ENCODE results near the gene RFWD3.

Gene RFWD3

DNA sequence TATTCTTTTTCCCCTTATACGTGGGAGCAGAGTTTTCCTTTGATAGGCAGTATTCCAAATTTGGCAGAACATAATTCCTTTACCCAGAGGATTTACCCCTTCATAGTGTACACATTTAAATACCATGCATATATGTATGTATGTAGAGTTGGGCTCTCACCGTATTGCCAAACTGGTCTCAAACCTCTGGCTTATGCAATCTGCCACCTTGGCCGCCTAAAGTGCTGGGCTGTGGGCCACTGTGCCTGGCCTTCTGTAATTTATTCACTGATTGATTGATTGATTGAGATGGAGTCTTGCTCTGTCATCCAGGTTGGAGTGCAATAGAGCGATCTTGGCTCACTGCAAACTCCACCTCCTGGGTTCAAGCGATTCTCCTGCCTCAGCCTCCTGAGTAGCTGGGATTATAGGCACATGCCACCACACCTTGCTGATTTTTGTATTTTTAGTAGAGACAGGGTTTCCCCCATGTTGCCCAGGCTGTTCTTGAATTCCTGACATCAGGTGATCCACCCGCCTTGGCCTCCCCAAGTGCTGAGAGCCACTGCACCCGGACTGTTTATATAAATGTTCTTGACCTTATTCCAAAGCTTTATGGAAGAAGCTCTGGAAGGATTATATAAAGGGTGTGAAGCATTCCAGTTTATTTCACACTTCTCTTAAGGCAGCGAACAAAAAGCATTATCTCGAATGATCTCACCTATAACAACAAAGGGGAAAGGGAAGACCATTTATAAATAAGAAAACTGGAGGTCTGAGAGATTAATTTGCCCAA is 74.6 kb downstream of the RFWD3 start:
- Histone ChIP-seq H3K9ac (ENCODE audit: low read length) (no peak overlapping the region), H4K5ac (ENCODE audit: low read length) (no peak overlapping the region), H2BK15ac (replicated peaks; ENCODE audit: low read depth) (no peak overlapping the region), H3K36me3 (ENCODE audit: control insufficient read depth, insufficient read depth, low read length) (peaks cover 2% of the 10 kb centered on the region), H3K4me2 (ENCODE audit: low read length) (no peak overlapping the region), H3K27ac (ENCODE audit: low read depth, low read length) (no peak overlapping the region), H2AK5ac (ENCODE audit: low read length) (no peak overlapping the region), H4K8ac (ENCODE audit: low read depth, low read length) (no peak overlapping the region), H2BK120ac (ENCODE audit: low read depth, low read length) (no peak overlapping the region), H3K4me3 (ENCODE audit: low read length) (no peak overlapping the region), H3K18ac (ENCODE audit: low read length) (no peak overlapping the region), H3K79me1 (ENCODE audit: low read length) (peaks cover 8% of the 10 kb centered on the region), H3K23ac (ENCODE audit: low read length) (no peak overlapping the region), H3K4ac (ENCODE audit: low read depth, low read length) (no peak overlapping the region), H3K27me3 (ENCODE audit: insufficient read depth, low read length, poor library complexity) (no peaks in the 10 kb centered on the region), H2BK5ac (ENCODE audit: low read length) (no peak overlapping the region), H3K79me2 (ENCODE audit: control insufficient read depth, insufficient read depth, low read length) (peaks cover 36% of the 10 kb centered on the region), H3K4me1 (ENCODE audit: control insufficient read depth, low read depth, low read length) (no peaks in the 10 kb centered on the region), H3K56ac (ENCODE audit: low read length) (no peak overlapping the region)
- WGBS (ENCODE audit: extremely low coverage, insufficient coverage, low lambda C conversion rate) = no CpG with 5 or more reads among the region's 9 CpGs
- DNase-seq = no peak

DNA sequence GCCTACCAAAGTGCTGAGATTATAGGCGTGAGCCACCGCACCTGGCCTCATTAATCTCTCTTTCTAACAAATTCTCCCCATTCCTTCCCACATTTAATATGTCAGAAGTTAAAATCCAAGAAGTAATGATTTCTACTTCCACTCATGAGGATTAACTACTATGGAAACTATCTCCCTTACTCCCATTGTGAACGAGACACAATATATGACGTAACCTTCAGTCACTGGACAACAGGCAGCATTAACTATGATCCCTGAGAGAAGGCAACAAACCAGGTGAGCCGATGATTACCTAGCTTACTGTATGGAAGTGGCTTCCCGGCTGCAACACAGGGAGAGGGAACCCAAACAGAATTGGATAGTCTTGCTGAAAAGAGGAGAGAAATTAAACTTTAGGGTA is 79.7 kb downstream of the RFWD3 start:
- Histone ChIP-seq H3K36me3 (ENCODE audit: control insufficient read depth, insufficient read depth, low read length) (no peaks in the 10 kb centered on the region), H3K9ac (ENCODE audit: low read length) (no peak overlapping the region), H3K4me1 (ENCODE audit: control insufficient read depth, low read depth, low read length) (no peaks in the 10 kb centered on the region), H3K79me2 (ENCODE audit: control insufficient read depth, insufficient read depth, low read length) (peaks cover 41% of the 10 kb centered on the region), H3K4me3 (ENCODE audit: low read length) (no peak overlapping the region), H3K56ac (ENCODE audit: low read length) (no peak overlapping the region), H2BK120ac (ENCODE audit: low read depth, low read length) (no peak overlapping the region), H4K8ac (ENCODE audit: low read depth, low read length) (no peak overlapping the region), H2BK5ac (ENCODE audit: low read length) (no peak overlapping the region), H3K4ac (ENCODE audit: low read depth, low read length) (no peak overlapping the region), H4K5ac (ENCODE audit: low read length) (no peak overlapping the region), H2AK5ac (ENCODE audit: low read length) (no peak overlapping the region), H3K23ac (ENCODE audit: low read length) (no peak overlapping the region), H3K27ac (ENCODE audit: low read depth, low read length) (no peak overlapping the region), H3K27me3 (ENCODE audit: insufficient read depth, low read length, poor library complexity) (no peaks in the 10 kb centered on the region), H3K4me2 (ENCODE audit: low read length) (no peak overlapping the region), H3K18ac (ENCODE audit: low read length) (no peak overlapping the region), H2BK15ac (replicated peaks; ENCODE audit: low read depth) (no peak overlapping the region), H3K79me1 (ENCODE audit: low read length) (peaks cover 6% of the 10 kb centered on the region)
- no CpG with 5 or more reads among the region's 6 CpGs for WGBS (ENCODE audit: extremely low coverage, insufficient coverage, low lambda C conversion rate)
- no peak for DNase-seq

DNA sequence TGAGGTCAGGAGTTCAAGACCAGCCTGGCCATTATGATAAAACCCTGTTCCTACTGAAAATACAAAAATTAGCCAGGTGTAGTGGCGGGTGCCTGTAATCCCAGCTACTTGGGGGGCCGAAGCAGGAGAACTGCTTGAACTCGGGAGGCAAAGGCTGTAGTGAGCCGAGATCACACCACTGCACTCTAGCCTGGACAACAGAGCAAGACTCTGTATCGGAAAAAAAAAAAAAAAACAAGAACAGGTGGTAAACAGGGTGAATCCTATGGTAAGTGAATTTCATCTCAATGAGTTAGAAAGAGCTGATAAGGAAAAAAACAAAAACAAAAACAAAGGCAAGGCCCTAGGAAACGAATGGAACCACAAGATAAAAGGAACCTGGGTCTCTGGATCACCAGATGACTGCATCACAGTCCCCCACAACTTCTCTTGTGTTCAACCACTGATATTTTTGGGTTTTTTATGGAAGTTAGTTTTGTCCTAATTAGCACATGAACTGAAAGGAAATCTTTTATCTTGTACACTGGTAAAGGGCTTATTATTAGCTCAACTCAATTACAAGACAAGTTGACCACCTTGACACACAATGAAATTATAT is 80.7 kb downstream of the RFWD3 start:
- WGBS (ENCODE audit: extremely low coverage, insufficient coverage, low lambda C conversion rate) = no CpG with 5 or more reads among the region's 6 CpGs
- H3K9ac ChIP-seq (ENCODE audit: low read length) = no peak overlapping the region
- no peak overlapping the region for H3K4me3 ChIP-seq (ENCODE audit: low read length)
- no peak overlapping the region for H2BK120ac ChIP-seq (ENCODE audit: low read depth, low read length)
- H3K79me2 ChIP-seq (ENCODE audit: control insufficient read depth, insufficient read depth, low read length) = peaks cover 41% of the 10 kb centered on the region
- H3K56ac ChIP-seq (ENCODE audit: low read length) = no peak overlapping the region
- H2AK5ac ChIP-seq (ENCODE audit: low read length) = no peak overlapping the region
- no peaks in the 10 kb centered on the region for H3K27me3 ChIP-seq (ENCODE audit: insufficient read depth, low read length, poor library complexity)
- no peak for DNase-seq
- H3K23ac ChIP-seq (ENCODE audit: low read length) = no peak overlapping the region
- no peak overlapping the region for H4K8ac ChIP-seq (ENCODE audit: low read depth, low read length)
- H2BK15ac ChIP-seq (replicated peaks; ENCODE audit: low read depth) = no peak overlapping the region
- H3K36me3 ChIP-seq (ENCODE audit: control insufficient read depth, insufficient read depth, low read length) = no peaks in the 10 kb centered on the region
- no peak overlapping the region for H4K5ac ChIP-seq (ENCODE audit: low read length)
- no peak overlapping the region for H3K18ac ChIP-seq (ENCODE audit: low read length)
- H3K4ac ChIP-seq (ENCODE audit: low read depth, low read length) = no peak overlapping the region
- H3K4me2 ChIP-seq (ENCODE audit: low read length) = no peak overlapping the region
- no peaks in the 10 kb centered on the region for H3K4me1 ChIP-seq (ENCODE audit: control insufficient read depth, low read depth, low read length)
- H3K27ac ChIP-seq (ENCODE audit: low read depth, low read length) = no peak overlapping the region
- H2BK5ac ChIP-seq (ENCODE audit: low read length) = no peak overlapping the region
- H3K79me1 ChIP-seq (ENCODE audit: low read length) = peaks cover 7% of the 10 kb centered on the region

DNA sequence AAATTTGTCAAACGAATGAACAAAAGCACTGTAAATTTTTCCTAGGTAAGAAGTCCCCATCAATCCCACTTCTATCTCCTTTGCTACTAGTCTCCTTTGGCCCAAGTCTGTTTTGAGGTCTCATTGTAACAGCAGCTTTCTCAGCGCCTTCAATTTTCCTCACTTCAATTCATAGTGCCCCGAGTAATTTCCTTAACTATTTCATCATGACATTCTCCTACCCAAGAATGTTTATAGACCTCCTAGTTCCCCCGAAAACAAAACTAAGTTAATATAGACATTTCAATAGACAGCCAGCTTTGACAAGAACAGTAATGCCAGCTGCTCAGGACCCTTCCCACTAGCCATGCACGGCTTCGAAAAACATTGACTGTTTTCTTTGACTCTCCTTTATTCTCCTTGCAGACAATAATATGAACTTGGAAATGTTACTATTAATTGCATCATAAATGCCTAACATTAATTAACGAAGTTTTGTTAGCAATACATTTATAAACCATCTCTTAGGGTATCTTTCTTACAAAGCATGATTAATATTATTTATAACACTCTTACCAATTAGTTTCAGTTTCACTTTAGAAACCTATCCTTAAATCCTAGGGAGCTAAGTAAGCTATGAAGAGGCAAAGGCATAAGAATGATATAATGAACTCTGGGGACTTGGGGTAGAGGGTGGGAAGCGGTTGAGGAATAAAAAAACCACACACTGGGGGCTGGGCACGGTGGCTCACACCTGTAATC is 82.6 kb downstream of the RFWD3 start:
- H3K9ac ChIP-seq (ENCODE audit: low read length) = no peak overlapping the region
- H3K4me2 ChIP-seq (ENCODE audit: low read length) = no peak overlapping the region
- H3K36me3 ChIP-seq (ENCODE audit: control insufficient read depth, insufficient read depth, low read length) = no peaks in the 10 kb centered on the region
- H3K27ac ChIP-seq (ENCODE audit: low read depth, low read length) = no peak overlapping the region
- peaks cover 9% of the 10 kb centered on the region for H3K79me1 ChIP-seq (ENCODE audit: low read length)
- no peak overlapping the region for H3K23ac ChIP-seq (ENCODE audit: low read length)
- WGBS (ENCODE audit: extremely low coverage, insufficient coverage, low lambda C conversion rate) = no CpG with 5 or more reads among the region's 9 CpGs
- H3K27me3 ChIP-seq (ENCODE audit: insufficient read depth, low read length, poor library complexity) = no peaks in the 10 kb centered on the region
- no peak overlapping the region for H2BK15ac ChIP-seq (replicated peaks; ENCODE audit: low read depth)
- H3K79me2 ChIP-seq (ENCODE audit: control insufficient read depth, insufficient read depth, low read length) = peaks cover 41% of the 10 kb centered on the region
- no peaks in the 10 kb centered on the region for H3K4me1 ChIP-seq (ENCODE audit: control insufficient read depth, low read depth, low read length)
- no peak overlapping the region for H3K4ac ChIP-seq (ENCODE audit: low read depth, low read length)
- H2BK120ac ChIP-seq (ENCODE audit: low read depth, low read length) = no peak overlapping the region
- H4K8ac ChIP-seq (ENCODE audit: low read depth, low read length) = no peak overlapping the region
- no peak overlapping the region for H2AK5ac ChIP-seq (ENCODE audit: low read length)
- H3K18ac ChIP-seq (ENCODE audit: low read length) = no peak overlapping the region
- no peak overlapping the region for H3K4me3 ChIP-seq (ENCODE audit: low read length)
- no peak for DNase-seq
- no peak overlapping the region for H3K56ac ChIP-seq (ENCODE audit: low read length)
- H4K5ac ChIP-seq (ENCODE audit: low read length) = no peak overlapping the region
- no peak overlapping the region for H2BK5ac ChIP-seq (ENCODE audit: low read length)

DNA sequence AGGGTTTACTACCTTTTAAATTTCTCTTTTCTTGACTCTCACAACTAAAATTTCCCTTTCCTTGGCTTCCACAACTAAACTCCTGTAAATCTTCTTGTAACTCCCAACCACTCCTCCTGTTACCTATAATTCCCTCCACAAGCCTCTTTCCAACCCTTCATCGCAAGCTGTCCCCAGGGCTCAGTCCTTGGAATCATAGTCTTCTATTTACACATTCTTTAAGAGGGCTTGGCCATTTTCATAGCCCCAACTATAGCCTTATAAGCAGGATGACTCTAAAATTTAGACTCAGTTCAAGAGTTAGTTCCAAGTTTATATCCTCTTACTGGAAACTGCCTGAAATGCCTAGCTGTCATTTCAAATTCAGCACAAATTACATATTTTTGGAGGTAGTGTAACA is 83.7 kb downstream of the RFWD3 start:
- Histone ChIP-seq H3K18ac (ENCODE audit: low read length) (no peak overlapping the region), H2BK15ac (replicated peaks; ENCODE audit: low read depth) (no peak overlapping the region), H3K27me3 (ENCODE audit: insufficient read depth, low read length, poor library complexity) (no peaks in the 10 kb centered on the region), H2BK5ac (ENCODE audit: low read length) (no peak overlapping the region), H3K27ac (ENCODE audit: low read depth, low read length) (no peak overlapping the region), H2BK120ac (ENCODE audit: low read depth, low read length) (no peak overlapping the region), H3K4me2 (ENCODE audit: low read length) (no peak overlapping the region), H4K8ac (ENCODE audit: low read depth, low read length) (no peak overlapping the region), H3K4me3 (ENCODE audit: low read length) (no peak overlapping the region), H3K56ac (ENCODE audit: low read length) (no peak overlapping the region), H3K36me3 (ENCODE audit: control insufficient read depth, insufficient read depth, low read length) (no peaks in the 10 kb centered on the region), H3K79me1 (ENCODE audit: low read length) (peaks cover 9% of the 10 kb centered on the region), H3K4ac (ENCODE audit: low read depth, low read length) (no peak overlapping the region), H3K79me2 (ENCODE audit: control insufficient read depth, insufficient read depth, low read length) (peaks cover 40% of the 10 kb centered on the region), H3K4me1 (ENCODE audit: control insufficient read depth, low read depth, low read length) (no peaks in the 10 kb centered on the region), H3K9ac (ENCODE audit: low read length) (no peak overlapping the region), H3K23ac (ENCODE audit: low read length) (no peak overlapping the region), H4K5ac (ENCODE audit: low read length) (no peak overlapping the region), H2AK5ac (ENCODE audit: low read length) (no peak overlapping the region)
- no CpG with 5 or more reads among the region's 1 CpG for WGBS (ENCODE audit: extremely low coverage, insufficient coverage, low lambda C conversion rate)
- no peak for DNase-seq

Measured in mesendoderm (in vitro differentiated cells).